Left ventricle myocardium inferior (tissue), 1 donor: Measurements from ENCODE around the gene PPP2R5A. TPM values are rescaled to one million over a fixed set of nuclear protein-coding genes. Genes with fewer than 3 reads are reported as not detected.

Experiments used
- DNase-seq: peaks from one replicate; pipeline ENCODE4 v3.0.0-alpha.2; 2020
- H3K27ac ChIP-seq: fragments of 200-600 bp; replicated peaks from 2 replicates; pipeline ENCODE4 v1.8.0; 2021
- H3K27me3 ChIP-seq: fragments of 200-600 bp; 2 replicates; pipeline ENCODE4 v1.8.0; 2021; ENCODE audit warnings: low read depth
- H3K36me3 ChIP-seq: fragments of 200-600 bp; 2 replicates; pipeline ENCODE4 v1.8.0; 2021
- H3K4me1 ChIP-seq: fragments of 200-600 bp; 2 replicates; pipeline ENCODE4 v1.8.0; 2021
- H3K4me3 ChIP-seq: fragments of 200-600 bp; 2 replicates; pipeline ENCODE4 v1.8.0; 2021; ENCODE audit warnings: mild to moderate bottlenecking, moderate library complexity
- H3K9me3 ChIP-seq: fragments of 200-600 bp; replicated peaks from 2 replicates; pipeline ENCODE4 v1.8.0; 2021
- CTCF ChIP-seq: fragments of 200-600 bp; IDR thresholded peaks from 2 replicates; pipeline ENCODE4 v1.8.0; 2021; ENCODE audit warnings: antibody characterized with exemption, mild to moderate bottlenecking, borderline replicate concordance
- intact Hi-C: fragments of 100-400 bp; cut with micrococcal nuclease; formaldehyde crosslinking; loops from one replicate; pipeline ENCODE4 v1.11.0; 2022
- total RNA-seq: library from RNA; stranded (reverse); fragmentation: NEBNext Ultra II Directional; extraction: Animal tissue kit (Norgen Biotek cat#: 25700); gene quantifications from one replicate; pipeline ENCODE4 v1.2.1, GENCODE V29; 2021
- donor health status: DM: no; HTN: yes; CAD: no; lungs with severe emphysema.

PPP2R5A gene
- total RNA-seq, 1 donor from 2014 or later = 69.3 TPM

- no peaks in the 10 kb centered on the region for H3K4me1 ChIP-seq
- TF ChIP-seq CTCF = no peak
- no peaks in the 10 kb centered on the region for H3K9me3 ChIP-seq
- H3K4me3 ChIP-seq = no peak overlapping the region
- DNase-seq = no peak
- no peak overlapping the region for H3K27ac ChIP-seq
- no peaks in the 10 kb centered on the region for H3K27me3 ChIP-seq
- peaks cover 86% of the 10 kb centered on the region for H3K36me3 ChIP-seq
- intact Hi-C loops = no loop called here
These were observed 69.3 kb downstream of the PPP2R5A start for GRCh38 chr1:212354464-212354863.

GRCh38 chr1:212355230-212355969 lies 70.2 kb downstream of the PPP2R5A start:
- intact Hi-C loops = no loop called here
- Histone ChIP-seq H3K27ac (no peak overlapping the region), H3K27me3 (no peaks in the 10 kb centered on the region), H3K4me1 (no peaks in the 10 kb centered on the region), H3K4me3 (no peak overlapping the region), H3K9me3 (no peaks in the 10 kb centered on the region), H3K36me3 (peaks cover 86% of the 10 kb centered on the region)
- no peak for DNase-seq
- no peak for TF ChIP-seq CTCF

- Histone ChIP-seq H3K4me1 (peaks cover 17% of the 10 kb centered on the region), H3K4me3 (no peak overlapping the region), H3K27ac (no peak overlapping the region), H3K36me3 (peaks cover 79% of the 10 kb centered on the region), H3K27me3 (no peaks in the 10 kb centered on the region), H3K9me3 (no peaks in the 10 kb centered on the region)
- intact Hi-C loops = loop anchor here (10.0 kb wide), 1 partner anchor 95 kb away; no protein-coding TSS in a partner anchor
- no peak for DNase-seq
- TF ChIP-seq CTCF = no peak
These were observed 74.7 kb downstream of the PPP2R5A start for GRCh38 chr1:212359794-212360479.

- Histone ChIP-seq H3K27ac (peak overlapping the region; percentile 71), H3K9me3 (no peaks in the 10 kb centered on the region), H3K4me1 (peaks cover 39% of the 10 kb centered on the region), H3K36me3 (peaks cover 41% of the 10 kb centered on the region), H3K4me3 (no peak overlapping the region), H3K27me3 (no peaks in the 10 kb centered on the region)
- no peak for DNase-seq
- intact Hi-C loops = loop anchor here (5.0 to 10.0 kb wide), 2 partner anchors 90 to 293 kb away; no protein-coding TSS in a partner anchor
- no peak for TF ChIP-seq CTCF
These were observed 79.8 kb downstream of the PPP2R5A start for GRCh38 chr1:212364985-212365384.

GRCh38 chr1:212366901-212367300 lies 81.7 kb downstream of the PPP2R5A start:
- no peaks in the 10 kb centered on the region for H3K9me3 ChIP-seq
- peak overlapping the region; percentile 45 for H3K27ac ChIP-seq

More at GRCh38 chr1:212366901-212367300, 81.7 kb downstream of the PPP2R5A start:
- no peak for DNase-seq
- intact Hi-C loops = loop anchor here (5.0 to 10.0 kb wide), 2 partner anchors 88 to 295 kb away; no protein-coding TSS in a partner anchor
- Histone ChIP-seq H3K4me3 (no peak overlapping the region), H3K36me3 (peaks cover 23% of the 10 kb centered on the region), H3K27me3 (no peaks in the 10 kb centered on the region), H3K4me1 (peaks cover 39% of the 10 kb centered on the region)
- TF ChIP-seq CTCF = no peak
